ENCODE results near the gene RPL11. TPM values are rescaled to one million over a fixed set of nuclear protein-coding genes. Genes with fewer than 3 reads are reported as not detected.

RPL11 gene
- total and polyA plus RNA-seq, 2 of the 4 experiments (the other 2 are of a cell fraction): 452 to 1,692 TPM

DNA sequence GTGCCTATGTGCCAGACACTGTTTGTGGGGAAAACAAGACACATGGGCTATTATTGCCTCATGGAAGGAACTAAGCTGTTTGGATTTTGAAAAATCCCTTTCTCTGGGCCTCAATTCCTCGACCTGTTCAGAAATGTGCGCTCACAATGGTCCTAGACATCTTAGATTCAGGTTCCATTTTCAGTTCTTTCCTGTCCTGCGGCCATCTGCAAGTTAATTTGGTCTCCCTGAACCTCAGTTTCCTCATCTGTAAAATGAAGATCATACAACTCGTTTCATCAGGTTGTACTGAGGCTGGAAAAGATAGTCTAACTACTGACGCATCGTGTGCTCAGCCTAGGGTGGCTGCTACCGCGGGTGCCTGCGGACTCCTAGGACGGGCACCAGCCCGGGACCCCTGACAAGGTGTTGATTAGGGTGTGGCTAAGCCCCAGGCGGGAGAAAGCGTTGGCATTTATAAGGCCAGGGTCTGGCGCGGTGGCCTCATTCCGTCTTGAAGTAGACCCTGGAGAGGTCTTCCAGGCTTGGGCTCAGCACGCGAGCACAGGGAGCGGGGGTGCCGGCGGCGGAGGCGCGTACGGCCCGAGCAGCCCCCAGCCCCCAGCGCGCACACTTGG is 51.2 kb downstream of the RPL11 start (continued):
- TF ChIP-seq POLR2A (IDR thresholded peaks at IDR 0.05; ENCODE audit: low read depth, low read length) (no peak), CHD1 (IDR thresholded peaks at IDR 0.05; ENCODE audit: low read depth, low read length) (no peak)

DNA sequence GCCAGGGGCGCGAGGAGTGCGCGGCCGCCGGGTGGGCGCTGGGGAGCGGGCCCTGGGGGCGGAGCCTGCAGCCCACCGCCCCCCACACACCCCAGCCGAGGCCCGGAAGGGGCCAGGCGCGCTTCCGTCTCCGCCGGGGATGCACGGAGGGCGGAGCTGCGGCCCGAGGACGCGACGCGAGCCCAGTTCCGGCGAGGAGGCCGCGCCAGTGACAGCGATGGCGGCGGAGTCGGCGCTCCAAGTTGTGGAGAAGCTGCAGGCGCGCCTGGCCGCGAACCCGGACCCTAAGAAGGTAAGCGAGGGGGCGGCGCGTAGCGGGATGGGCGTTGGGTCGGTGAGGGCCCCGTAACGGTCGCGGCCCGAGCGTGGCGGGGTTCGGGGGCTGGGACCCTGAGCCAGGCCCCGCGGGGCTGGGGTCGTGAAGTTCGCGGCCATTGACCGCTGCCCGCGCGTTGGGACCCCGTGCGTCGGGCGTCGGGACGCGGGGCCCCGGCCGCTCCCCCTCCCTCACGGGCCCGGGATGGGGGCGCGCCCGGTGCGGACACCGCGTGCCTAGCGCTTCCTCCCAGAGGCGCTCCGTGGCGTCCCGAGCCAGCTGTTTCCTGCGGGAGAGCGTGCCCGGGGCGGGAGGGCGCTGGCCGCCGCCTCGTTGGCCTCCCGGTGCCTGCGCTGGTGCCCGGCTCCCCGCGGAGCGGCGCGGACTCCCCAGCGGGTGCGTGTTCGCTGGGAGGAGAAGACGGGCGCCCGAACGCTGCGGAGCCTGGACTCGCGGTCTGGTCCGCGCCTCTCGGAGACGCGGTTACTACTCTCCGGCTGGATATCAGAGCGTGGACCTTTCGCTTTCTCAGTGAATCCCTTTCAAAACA is 51.9 kb downstream of the RPL11 start, which contains the start of gene ELOA:
ELOA (plus strand) TSS at position 185 of the 866 bp plus-strand sequence; CDS start at position 218, 33 bp downstream.
- peak; percentile 53 for DNase-seq
- Histone ChIP-seq H3K56ac (ENCODE audit: extremely low read depth, insufficient read depth, low read length) (peak within 1 kb of the TSS; percentile 57; the same call in 1 of the 2 replicates), H2AK5ac (ENCODE audit: low read depth, low read length) (peak within 1 kb of the TSS; percentile 68; the same call in 1 of the 2 replicates), H3K9me1 (ENCODE audit: insufficient read depth, low read length) (peaks cover 3% of the 10 kb centered on the region; the same call in 1 of the 2 replicates), H3K27me3 (ENCODE audit: control insufficient read depth, insufficient read depth, low read length) (no peaks in the 10 kb centered on the region), H3K79me1 (ENCODE audit: low read depth in 1 of 2, low read length in 2 of 2) (peaks cover 20 to 67% of the 10 kb centered on the region in 2 experiments), H4K91ac (ENCODE audit: insufficient read depth, low read depth, low read length) (peak within 1 kb of the TSS; percentile 81), H3K36me3 (ENCODE audit: control insufficient read depth, insufficient read depth, low read length) (peaks cover 2% of the 10 kb centered on the region; the same call in 1 of the 2 replicates), H4K20me1 (ENCODE audit: insufficient read depth, low read length) (peaks cover 44% of the 10 kb centered on the region), H3K4ac (ENCODE audit: low read depth, low read length) (peak within 1 kb of the TSS; percentile 85), H3K27ac (ENCODE audit: insufficient read depth, low read length) (peak within 1 kb of the TSS; percentile 86), H3K9ac (ENCODE audit: low read depth, low read length) (peak within 1 kb of the TSS; percentile 88), H4K5ac (ENCODE audit: low read depth, low read length) (peak within 1 kb of the TSS; percentile 43), H4K8ac (ENCODE audit: low read depth in 2 of 2, low read length in 2 of 2) (peak within 1 kb of the TSS; percentile 94 to 96), H3K4me2 (ENCODE audit: low read depth, low read length) (peak within 1 kb of the TSS; percentile 100), H2BK5ac (ENCODE audit: low read depth, low read length, poor library complexity, severe bottlenecking) (peak within 1 kb of the TSS; percentile 65), H3K4me1 (ENCODE audit: control insufficient read depth, insufficient read depth, low read length) (peaks cover 2% of the 10 kb centered on the region), H3K14ac (replicated peaks; ENCODE audit: low read depth, low read length) (peak within 1 kb of the TSS; percentile 94), H3K18ac (ENCODE audit: low read depth, low read length) (no peak within 1 kb of the TSS; the same call in 1 of the 2 replicates), H2BK120ac (ENCODE audit: low read depth, low read length) (peak within 1 kb of the TSS; percentile 52; the same call in 1 of the 2 replicates), H3K4me3 (ENCODE audit: insufficient read depth, low read depth, low read length) (peak within 1 kb of the TSS; percentile 88), H2BK15ac (ENCODE audit: low read depth, low read length) (no peak within 1 kb of the TSS), H2BK20ac (ENCODE audit: low read depth, low read length) (no peak within 1 kb of the TSS), H3K23ac (ENCODE audit: low read depth, low read length) (peak within 1 kb of the TSS; percentile 91), H3K9me3 (ENCODE audit: control insufficient read depth, insufficient read depth, low read length) (no peaks in the 10 kb centered on the region), H2AFZ (replicated peaks; ENCODE audit: low read length, poor library complexity) (peak within 1 kb of the TSS; percentile 98), H2AK9ac (replicated peaks; ENCODE audit: low read depth, low read length, poor library complexity) (peak within 1 kb of the TSS; percentile 98)
- TF ChIP-seq MXI1 (IDR thresholded peaks at IDR 0.05; ENCODE audit: borderline replicate concordance, low read depth, low read length) (peak; percentile 90; the same call in 1 of the 2 replicates), POLR2A (IDR thresholded peaks at IDR 0.05; ENCODE audit: low read depth, low read length) (peak; percentile 59), RAD21 (IDR thresholded peaks at IDR 0.05; ENCODE audit: low read length) (no peak), MAZ (IDR thresholded peaks at IDR 0.05; ENCODE audit: borderline replicate concordance, low read depth, low read length) (peak; percentile 36; the same call in 1 of the 2 replicates)
- BruUV-seq (replicated peaks): no TSS peak
- dilution Hi-C loops (cut with HindIII; ENCODE audit: low sequenced_read_pairs, unreplicated experiment): no loop called here
- ChIA-PET POLR2A (ENCODE audit: unreplicated experiment) (interaction anchor here (0.6 kb wide), 1 partner anchor 9 kb away, joined by 4 read pairs; no protein-coding TSS in a partner anchor), CTCF (interaction anchor here (1.0 kb wide), 1 partner anchor 9 kb away, joined by 3 read pairs; no protein-coding TSS in a partner anchor)
- WGBS, 2 experiments (ENCODE audit: extremely low coverage in 2 of 2, insufficient read length in 1 of 2): 1% methylated on average over 71 of the region's 119 CpGs; no CpG with 5 or more reads in 1 of the 2 experiments
- intact Hi-C loops (cut with micrococcal nuclease): loop anchor here (5.0 kb wide), 1 partner anchor 51 kb away; the partner anchor contains the start of gene RPL11
- peak; percentile 93 for ATAC-seq (ENCODE audit: low read depth)
- in situ Hi-C loops (cut with MboI; ENCODE audit: low sequenced_read_pairs): no loop called here
